Gastroesophageal sphincter (tissue), 4 donors: ENCODE results near the gene PET117. TPM values are rescaled to one million over a fixed set of nuclear protein-coding genes. Genes with fewer than 3 reads are reported as not detected.
"Not testable (repeated sequence)": the region's sequence is repeated elsewhere in the genome, so short reads cannot be mapped to it uniquely, and the experiment has no call there.

Experiments used
- ATAC-seq: fragments of 150-250 bp; one replicate; pipeline ENCODE4 v1.9.1; 2016; ENCODE audit warnings: mild to moderate bottlenecking, moderate library complexity
- H3K27ac ChIP-seq, 4 donors: fragments of 200-600 bp; sonication (generic) in 3 of 4; 1 replicate in 3 of 4; 2 replicates in 1 of 4; pipeline ENCODE4 v1.5.1; 2016 to 2019
- H3K27me3 ChIP-seq: fragments of 200-600 bp; sonication (generic); one replicate; pipeline ENCODE4 v1.5.1; 2019
- H3K36me3 ChIP-seq, 2 donors: fragments of 200-600 bp; sonication (generic); one replicate each; pipeline ENCODE4 v1.5.1; 2019; ENCODE audit warnings: control low read depth in 1 of 2
- H3K4me1 ChIP-seq, 3 donors: fragments of 200-600 bp; sonication (generic); 1 replicate in 2 of 3; 2 replicates in 1 of 3; pipeline ENCODE4 v1.5.1; 2016 to 2019; ENCODE audit warnings: control low read depth in 2 of 3
- H3K4me3 ChIP-seq, 2 donors: fragments of 200-600 bp; sonication (generic); one replicate each; pipeline ENCODE4 v1.5.1; 2019; ENCODE audit warnings: mild to moderate bottlenecking in 1 of 2, moderate library complexity in 1 of 2
- H3K9me3 ChIP-seq, 3 donors: fragments of 200-600 bp; sonication (generic); one replicate each; pipeline ENCODE4 v1.5.1; 2017 to 2019; ENCODE audit warnings: control low read depth in 2 of 3
- EP300 ChIP-seq: sonication (generic); formaldehyde crosslinking; IDR thresholded peaks from one replicate; pipeline ENCODE4 v1.6.1; 2017; ENCODE audit warnings: antibody characterized with exemption, mild to moderate bottlenecking
- POLR2A ChIP-seq, 2 donors: fragments of 450-650 bp; IDR thresholded peaks; one replicate each; pipeline ENCODE4 v1.6.1; 2017; ENCODE audit warnings: antibody characterized with exemption in 2 of 2, mild to moderate bottlenecking in 2 of 2, moderate library complexity in 1 of 2
- POLR2AphosphoS5 ChIP-seq: sonication (generic); formaldehyde crosslinking; IDR thresholded peaks from one replicate; pipeline ENCODE4 v1.6.1; 2017; ENCODE audit warnings: antibody characterized with exemption
- WGBS, 2 donors: methylation state at CpG; one replicate each; pipeline ENCODE4 v1.1.5; 2018; ENCODE audit warnings: low coverage in 1 of 2; 5-methylcytosine and 5-hydroxymethylcytosine counted together
- total RNA-seq, 4 donors: library from RNA; depleted of rRNA; stranded (reverse); fragments of >200 nt; gene quantifications; one replicate each; pipeline ENCODE4 v1.1.0, GENCODE V29; 2016
- TF ChIP-seq, protein P1 (sequence below), 4 experiments: fragments of 200-600 bp in 2 of 4; fragments of 450-650 bp in 2 of 4; sonication (generic) in 1 of 4; IDR thresholded peaks; one replicate each; pipeline ENCODE4 v1.5.1; 2017 to 2019; ENCODE audit warnings: antibody characterized with exemption in 4 of 4, mild to moderate bottlenecking in 2 of 4, moderate library complexity in 2 of 4

The PET117 gene
- total RNA-seq, 4 donors from 2014 or later: 22.3 to 38.9 (median 23.9) TPM

DNA sequence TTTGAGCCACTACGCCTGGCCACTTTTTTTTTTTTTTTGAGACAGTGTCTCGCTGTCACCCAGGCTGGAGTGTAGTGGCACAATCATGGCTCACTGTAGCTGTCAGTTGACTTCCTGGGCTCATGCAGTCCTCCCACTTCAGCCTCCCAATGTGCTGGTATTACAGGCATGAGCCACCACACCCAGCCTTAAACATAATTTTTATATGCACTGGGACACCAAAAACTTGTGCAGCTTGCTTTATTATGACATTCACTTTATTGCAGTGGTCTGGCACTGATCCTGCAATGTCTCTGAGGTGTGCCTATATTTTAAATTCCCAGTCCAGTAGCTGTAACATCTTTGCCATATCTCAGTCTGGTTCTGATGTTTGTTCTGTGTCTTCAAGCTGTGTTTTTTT, 34.7 kb downstream of the PET117 start:
- no peak for TF ChIP-seq POLR2A (IDR thresholded peaks at IDR 0.05)

DNA sequence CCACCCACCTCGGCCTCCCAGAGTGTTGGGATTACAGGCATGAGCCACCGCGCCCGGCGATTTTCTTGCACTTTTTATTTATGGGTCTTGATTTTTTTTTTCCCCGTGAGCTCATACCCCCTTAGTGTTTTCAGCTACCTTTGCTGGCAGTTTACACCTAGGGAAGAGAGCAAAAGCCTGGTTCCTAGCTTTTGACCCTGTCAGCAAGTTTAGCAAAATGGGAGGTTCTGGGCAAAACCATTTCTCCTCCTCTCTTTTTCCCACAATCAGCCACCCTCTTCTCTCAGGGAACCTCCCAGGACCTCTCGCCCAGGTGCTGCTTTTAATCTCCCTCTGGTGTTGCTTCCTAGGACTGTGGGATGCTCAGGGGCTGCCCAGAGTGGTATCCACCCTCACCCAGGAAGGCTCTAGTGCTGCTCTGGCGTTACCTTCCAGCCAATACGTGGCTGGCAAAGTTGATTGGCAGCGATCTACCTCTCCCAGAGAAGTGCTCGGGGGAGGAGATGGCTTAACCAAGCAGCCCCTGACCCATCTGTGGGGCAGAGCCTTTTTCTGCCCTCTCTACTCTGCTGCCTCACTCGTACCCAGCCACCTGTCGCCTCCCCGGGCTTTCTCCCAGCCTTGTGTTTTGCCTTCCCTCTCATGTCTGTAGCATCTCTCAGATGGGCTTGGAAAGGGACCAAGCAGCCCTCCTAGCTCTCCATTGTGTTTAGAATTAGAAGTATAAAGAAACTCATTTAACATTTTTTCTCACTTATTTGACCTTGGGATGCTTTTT, 37.4 kb downstream of the PET117 start:
- peaks cover 0 to 4% (median 0%) of the 10 kb centered on the region in 3 donors for H3K9me3 ChIP-seq
- H3K27ac ChIP-seq: no peak overlapping the region
- no peaks in the 10 kb centered on the region for H3K27me3 ChIP-seq
- H3K36me3 ChIP-seq: peaks cover 0 to 67% of the 10 kb centered on the region in 2 donors
- H3K4me3 ChIP-seq: no peak overlapping the region
- no peaks in the 10 kb centered on the region for H3K4me1 ChIP-seq
- no peak for ATAC-seq
- WGBS, 2 donors: 92 to 94% methylated on average over 2 to 12 of the region's 14 CpGs
- no peak for TF ChIP-seq POLR2A (IDR thresholded peaks at IDR 0.05)
- no peak for TF ChIP-seq EP300
- TF ChIP-seq, protein P1, sequence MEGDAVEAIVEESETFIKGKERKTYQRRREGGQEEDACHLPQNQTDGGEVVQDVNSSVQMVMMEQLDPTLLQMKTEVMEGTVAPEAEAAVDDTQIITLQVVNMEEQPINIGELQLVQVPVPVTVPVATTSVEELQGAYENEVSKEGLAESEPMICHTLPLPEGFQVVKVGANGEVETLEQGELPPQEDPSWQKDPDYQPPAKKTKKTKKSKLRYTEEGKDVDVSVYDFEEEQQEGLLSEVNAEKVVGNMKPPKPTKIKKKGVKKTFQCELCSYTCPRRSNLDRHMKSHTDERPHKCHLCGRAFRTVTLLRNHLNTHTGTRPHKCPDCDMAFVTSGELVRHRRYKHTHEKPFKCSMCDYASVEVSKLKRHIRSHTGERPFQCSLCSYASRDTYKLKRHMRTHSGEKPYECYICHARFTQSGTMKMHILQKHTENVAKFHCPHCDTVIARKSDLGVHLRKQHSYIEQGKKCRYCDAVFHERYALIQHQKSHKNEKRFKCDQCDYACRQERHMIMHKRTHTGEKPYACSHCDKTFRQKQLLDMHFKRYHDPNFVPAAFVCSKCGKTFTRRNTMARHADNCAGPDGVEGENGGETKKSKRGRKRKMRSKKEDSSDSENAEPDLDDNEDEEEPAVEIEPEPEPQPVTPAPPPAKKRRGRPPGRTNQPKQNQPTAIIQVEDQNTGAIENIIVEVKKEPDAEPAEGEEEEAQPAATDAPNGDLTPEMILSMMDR (IDR thresholded peaks at IDR 0.05): no peak
- no peak for TF ChIP-seq POLR2AphosphoS5

More for the DNA sequence above, 34.7 kb downstream of the PET117 start:
- WGBS, 2 donors: 94% methylated on average over 2 of the region's 2 CpGs; no CpG with 5 or more reads in 1 of the 2 donors
- H3K27me3 ChIP-seq: no peaks in the 10 kb centered on the region
- no peak overlapping the region for H3K27ac ChIP-seq
- peaks cover 0 to 54% of the 10 kb centered on the region in 2 donors for H3K36me3 ChIP-seq
- no peaks in the 10 kb centered on the region for H3K4me1 ChIP-seq
- ATAC-seq: no peak
- no peak overlapping the region for H3K4me3 ChIP-seq
- no peaks in the 10 kb centered on the region for H3K9me3 ChIP-seq

DNA sequence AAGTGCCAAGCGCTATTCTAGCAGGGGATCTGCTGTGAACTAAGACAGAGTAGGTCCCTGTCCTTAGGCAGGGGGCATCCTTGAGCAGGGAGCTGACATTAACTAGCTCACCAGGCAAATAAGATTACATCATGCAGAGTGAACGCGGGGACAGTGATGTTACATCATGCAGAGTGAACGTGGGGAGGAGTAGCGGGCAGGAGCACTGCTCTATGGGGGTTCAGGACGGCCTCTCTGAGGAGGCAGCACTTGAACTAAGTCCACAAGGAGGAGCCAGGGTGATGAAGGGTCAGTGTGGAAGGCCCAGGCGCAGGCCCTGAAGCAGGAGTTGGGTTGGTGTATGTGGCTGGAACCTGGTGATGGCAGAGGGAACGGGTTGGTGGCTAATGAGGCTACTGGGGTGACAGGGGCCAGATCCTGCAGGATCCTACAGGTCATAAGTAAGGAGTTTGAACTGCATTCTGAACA, 38.7 kb downstream of the PET117 start:
- H3K4me3 ChIP-seq: no peak overlapping the region
- 81 to 100% methylated on average over 2 to 7 of the region's 8 CpGs for WGBS, 2 donors
- TF ChIP-seq POLR2A (IDR thresholded peaks at IDR 0.05) (no peak), EP300 (no peak), POLR2AphosphoS5 (no peak)
- TF ChIP-seq, protein P1 (IDR thresholded peaks at IDR 0.05): no peak

DNA sequence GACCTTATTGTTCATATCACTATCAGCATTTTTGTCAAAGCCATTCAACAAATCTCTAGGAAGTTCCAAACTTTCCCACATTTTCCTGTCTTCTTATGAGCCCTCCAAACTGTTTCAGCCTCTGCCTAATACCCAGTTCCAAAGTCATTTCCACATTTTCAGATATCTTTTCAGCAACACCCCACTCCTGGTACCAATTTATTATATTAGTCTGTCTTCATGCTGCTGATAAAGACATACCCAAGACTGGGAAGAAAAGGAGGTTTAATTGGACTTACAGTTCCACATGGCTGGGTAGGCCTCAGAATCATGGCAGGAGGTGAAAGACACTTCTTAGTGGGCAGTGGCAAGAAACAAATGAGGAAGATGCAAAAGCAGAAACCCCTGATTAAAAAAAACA, 42.7 kb downstream of the PET117 start:
- not testable (repeated sequence) for H3K27ac ChIP-seq, H3K27me3 ChIP-seq, H3K4me1 ChIP-seq, ATAC-seq, H3K4me3 ChIP-seq
- H3K36me3 ChIP-seq: peaks cover 0 to 80% of the 10 kb centered on the region in 2 donors
- peaks cover 0 to 10% (median 0%) of the 10 kb centered on the region in 3 donors for H3K9me3 ChIP-seq

More for the DNA sequence above, 38.7 kb downstream of the PET117 start:
- no peak for ATAC-seq
- Histone ChIP-seq H3K36me3 (peaks cover 0 to 65% of the 10 kb centered on the region in 2 donors), H3K4me1 (no peaks in the 10 kb centered on the region), H3K9me3 (peaks cover 0 to 10% (median 0%) of the 10 kb centered on the region in 3 donors), H3K27me3 (no peaks in the 10 kb centered on the region), H3K27ac (no peak overlapping the region)

DNA sequence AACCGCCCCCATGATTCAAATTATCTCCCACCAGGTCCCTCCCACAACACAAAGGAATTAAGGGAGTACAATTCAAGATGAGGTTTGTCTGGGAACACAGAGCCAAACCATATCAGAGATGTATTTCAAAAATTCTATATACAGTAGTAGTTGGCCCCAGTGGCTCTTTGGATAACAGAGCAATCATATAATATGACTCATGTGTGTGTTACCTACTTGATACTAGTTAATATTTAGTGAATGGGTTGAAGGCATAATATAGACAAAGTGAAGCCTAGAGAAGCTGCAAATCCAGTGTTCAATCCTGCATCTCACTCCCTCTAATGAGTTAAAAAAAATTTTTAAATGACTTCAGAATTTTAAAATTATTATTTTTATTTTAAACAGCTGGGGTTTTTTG, 43.2 kb downstream of the PET117 start:
- H3K9me3 ChIP-seq: peaks cover 0 to 10% (median 0%) of the 10 kb centered on the region in 3 donors
- peaks cover 0 to 80% of the 10 kb centered on the region in 2 donors for H3K36me3 ChIP-seq
- H3K4me3 ChIP-seq: no peak overlapping the region
- H3K27ac ChIP-seq: no peak overlapping the region
- ATAC-seq: no peak
- no peaks in the 10 kb centered on the region for H3K4me1 ChIP-seq
- H3K27me3 ChIP-seq: no peaks in the 10 kb centered on the region
- 89% methylated on average over 1 of the region's 1 CpG; no CpG with 5 or more reads in 1 of the 2 donors for WGBS, 2 donors
- no peak for TF ChIP-seq POLR2A (IDR thresholded peaks at IDR 0.05)
- TF ChIP-seq POLR2AphosphoS5: no peak
- no peak for TF ChIP-seq EP300
- TF ChIP-seq, protein P1 (IDR thresholded peaks at IDR 0.05): no peak

DNA sequence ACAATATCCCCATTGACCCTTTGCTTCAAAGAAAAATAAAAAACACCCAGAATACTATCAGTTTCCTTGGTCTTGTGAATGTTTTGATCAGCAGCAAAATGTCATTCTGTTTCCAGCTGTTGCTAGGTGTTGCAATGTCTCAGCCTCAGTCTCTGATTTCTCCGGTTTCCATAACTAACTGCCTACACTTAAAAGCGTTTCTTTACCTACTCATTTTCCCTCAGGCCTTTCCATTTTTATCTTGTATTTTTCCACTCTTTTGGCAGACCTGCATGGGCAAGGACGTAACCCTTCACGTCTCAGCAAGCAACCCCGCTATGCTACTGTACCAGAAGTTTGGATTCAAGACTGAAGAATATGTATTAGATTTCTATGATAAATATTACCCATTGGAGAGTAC, 49.4 kb downstream of the PET117 start:
- Histone ChIP-seq H3K27me3 (no peaks in the 10 kb centered on the region), H3K27ac (peak overlapping the region in 1 of 4 donors; percentile 21), H3K4me1 (no peaks in the 10 kb centered on the region), H3K9me3 (no peaks in the 10 kb centered on the region), H3K36me3 (peaks cover 0 to 88% of the 10 kb centered on the region in 2 donors), H3K4me3 (no peak overlapping the region)
- ATAC-seq: no peak
- no peak for TF ChIP-seq POLR2A (IDR thresholded peaks at IDR 0.05)
- TF ChIP-seq EP300: no peak
- TF ChIP-seq POLR2AphosphoS5: no peak
- TF ChIP-seq, protein P1 (IDR thresholded peaks at IDR 0.05): no peak
- 62 to 88% methylated on average over 5 of the region's 5 CpGs for WGBS, 2 donors
